Upper lobe of left lung (tissue), 6 donors: ENCODE results near the gene HAX1. TPM values are rescaled to one million over a fixed set of nuclear protein-coding genes. Genes with fewer than 3 reads are reported as not detected.

Experiments
- ATAC-seq, 2 donors: fragments of 200-7000 bp; cut with Tn5 transposase; one replicate each; pipeline ENCODE4 v1.9.1; 2022; ENCODE audit warnings: mild to moderate bottlenecking in 2 of 2, moderate library complexity in 2 of 2; ENCODE audit not compliant: low FRiP score in 2 of 2
- DNase-seq, 2 donors: peaks; one replicate each; pipeline ENCODE4 v3.0.0-alpha.2; 2019 to 2020
- H3K27ac ChIP-seq, 4 donors: fragments of 200-600 bp; sonication (generic); one replicate each; pipeline ENCODE4 v1.5.1; 2016 to 2019
- H3K27me3 ChIP-seq, 4 donors: fragments of 200-600 bp; sonication (generic); one replicate each; pipeline ENCODE4 v1.5.1; 2017 to 2019
- H3K36me3 ChIP-seq, 4 donors: fragments of 200-600 bp; sonication (generic); one replicate each; pipeline ENCODE4 v1.5.1; 2016 to 2019
- H3K4me1 ChIP-seq, 4 donors: fragments of 200-600 bp; sonication (generic); one replicate each; pipeline ENCODE4 v1.5.1; 2018 to 2019
- H3K4me3 ChIP-seq, 4 donors: fragments of 200-600 bp; sonication (generic); one replicate each; pipeline ENCODE4 v1.5.1; 2017 to 2019; ENCODE audit warnings: mild to moderate bottlenecking in 2 of 4, moderate library complexity in 1 of 4
- H3K9me3 ChIP-seq, 4 donors: fragments of 200-600 bp; sonication (generic); one replicate each; pipeline ENCODE4 v1.5.1; 2018 to 2019
- CTCF ChIP-seq, 6 experiments: fragments of 450-650 bp in 4 of 6; fragments of 200-600 bp in 2 of 6; sonication (generic) in 2 of 6; IDR thresholded peaks; one replicate each; pipeline ENCODE4 v1.5.1; 2016 to 2019; ENCODE audit warnings: antibody characterized with exemption in 6 of 6
- EP300 ChIP-seq, 4 donors: sonication (generic); formaldehyde crosslinking; IDR thresholded peaks; one replicate each; pipeline ENCODE4 v1.5.1; 2017; ENCODE audit warnings: antibody characterized with exemption in 4 of 4, control low read depth in 2 of 4
- POLR2A ChIP-seq, 4 donors: fragments of 450-650 bp; IDR thresholded peaks; one replicate each; pipeline ENCODE4 v1.5.1; 2016 to 2017; ENCODE audit warnings: antibody characterized with exemption in 4 of 4, mild to moderate bottlenecking in 2 of 4
- POLR2AphosphoS5 ChIP-seq, 2 donors: sonication (generic); formaldehyde crosslinking; IDR thresholded peaks; one replicate each; pipeline ENCODE4 v1.5.1; 2017; ENCODE audit warnings: antibody characterized with exemption in 2 of 2
- WGBS, 2 donors: methylation state at CpG; one replicate each; pipeline ENCODE4 v1.1.5; 2017 to 2018; 5-methylcytosine and 5-hydroxymethylcytosine counted together
- small RNA-seq, 4 donors: library from RNA; depleted of rRNA; stranded (forward); fragments of <200 nt; gene quantifications; one replicate each; pipeline ENCODE3, GENCODE V24; 2016
- total RNA-seq, 6 donors: library from RNA; depleted of rRNA in 4 of 6; stranded (reverse); fragments of >200 nt in 4 of 6; gene quantifications; one replicate each; pipeline versions ENCODE4 v1.1.0 to v1.2.1, GENCODE V29; 2016 to 2021
- donor health status: DM: no; HTN: no; CAD: no; lungs with moderate emphysema.
- donor health status: DM: no; HTN: yes; CAD: no; lungs with severe emphysema.

Gene HAX1
- total RNA-seq, 6 donors from 2014 or later = 48.6 to 98.8 (median 79.7) TPM

- Histone ChIP-seq H3K27ac (no peak overlapping the region), H3K4me3 (no peak overlapping the region), H3K27me3 (peaks cover 0 to 8% (median 2%) of the 10 kb centered on the region in 4 donors), H3K4me1 (peaks cover 28 to 43% (median 35%) of the 10 kb centered on the region in 4 donors), H3K9me3 (no peaks in the 10 kb centered on the region), H3K36me3 (no peaks in the 10 kb centered on the region)
- DNase-seq = no peak
- 87 to 92% methylated on average over 4 to 7 of the region's 7 CpGs for WGBS, 2 donors
- TF ChIP-seq POLR2A (IDR thresholded peaks at IDR 0.05) = no peak
- no peak for TF ChIP-seq CTCF (IDR thresholded peaks at IDR 0.05)
- TF ChIP-seq EP300 (IDR thresholded peaks at IDR 0.05) = no peak
- TF ChIP-seq POLR2AphosphoS5 (IDR thresholded peaks at IDR 0.05) = no peak
- no peak for ATAC-seq
Observed at GRCh38 chr1:154323493-154323892, 51.1 kb downstream of the HAX1 start.

GRCh38 chr1:154324241-154324640 is 51.8 kb downstream of the HAX1 start:
- DNase-seq (no peak), ATAC-seq (no peak)
- no peaks in the 10 kb centered on the region for H3K9me3 ChIP-seq
- 31 to 76% methylated on average over 2 of the region's 2 CpGs for WGBS, 2 donors
- H3K27me3 ChIP-seq = peaks cover 0 to 8% (median 2%) of the 10 kb centered on the region in 4 donors
- H3K27ac ChIP-seq = peak overlapping the region in 2 of 4 donors; percentile 19 to 96
- TF ChIP-seq POLR2A (IDR thresholded peaks at IDR 0.05) = no peak
- TF ChIP-seq CTCF (IDR thresholded peaks at IDR 0.05) = no peak
- no peak for TF ChIP-seq EP300 (IDR thresholded peaks at IDR 0.05)
- TF ChIP-seq POLR2AphosphoS5 (IDR thresholded peaks at IDR 0.05) = no peak
- H3K36me3 ChIP-seq = no peaks in the 10 kb centered on the region
- peaks cover 33 to 50% (median 41%) of the 10 kb centered on the region in 4 donors for H3K4me1 ChIP-seq
- H3K4me3 ChIP-seq = peak overlapping the region in 2 of 4 donors; percentile 76

- peak; percentile 68 to 84 for ATAC-seq
- 2% methylated on average over 38 to 39 of the region's 56 CpGs for WGBS, 2 donors
- Histone ChIP-seq H3K9me3 (no peaks in the 10 kb centered on the region), H3K36me3 (peaks cover 0 to 1% (median 0%) of the 10 kb centered on the region in 4 donors), H3K27ac (peak within 1 kb of the TSS; percentile 83 to 96 (median 94)), H3K4me1 (peaks cover 36 to 55% (median 45%) of the 10 kb centered on the region in 4 donors), H3K4me3 (peak within 1 kb of the TSS; percentile 70 to 92 (median 76)), H3K27me3 (peaks cover 0 to 8% (median 2%) of the 10 kb centered on the region in 4 donors)
- TF ChIP-seq CTCF (IDR thresholded peaks at IDR 0.05) = peak; percentile 87 to 94 (median 90)
- TF ChIP-seq EP300 (IDR thresholded peaks at IDR 0.05) = no peak
- no peak for TF ChIP-seq POLR2A (IDR thresholded peaks at IDR 0.05)
- TF ChIP-seq POLR2AphosphoS5 (IDR thresholded peaks at IDR 0.05) = peak in 1 of 2 donors; percentile 5
- peak; percentile 82 to 86 for DNase-seq
Observed at GRCh38 chr1:154324669-154325582, 52.5 kb downstream of the HAX1 start, which contains the start of gene ATP8B2. TSS of gene ATP8B2 (plus strand) at chr1:154325525. CDS start at chr1:154328142, 2,617 bp downstream.

Small RNA genes within 50 kb of the gene (small RNA-seq; reads per million reads assigned to genes)
- gene RF00273 (0 to 0.07 (median 0.03) reads per million in 4 donors), gene RNU6-121P (0 reads per million in 4 donors), gene RNU6-239P (0 reads per million in 4 donors), gene SNORA58B (0 reads per million in 4 donors)

Other genes with a start within 250 kb of the HAX1 start
- gene NUP210L, start 117.6 kb upstream of the HAX1 start, total RNA-seq = under 1 TPM in 4 of 6 donors, not detected in 2; 0.11 to 0.91 (median 0.30) TPM
- 100 to 1,000 TPM; 149 to 452 (median 344) TPM for gene TPM3, start 80.5 kb upstream of the HAX1 start, total RNA-seq
- 1 to 10 TPM in 2 of 6 donors, not detected in 4; 5.9 to 6.5 TPM for gene CFAP141, start 66.3 kb upstream of the HAX1 start, total RNA-seq
- gene UBAP2L, start 51.7 kb upstream of the HAX1 start, total RNA-seq = 100 to 1,000 TPM in 5 of 6 donors, 10 to 100 TPM in 1; 77.5 to 137 (median 119) TPM
- 1 to 10 TPM in 2 of 6 donors, under 1 TPM in 4; 0.15 to 2.1 (median 0.45) TPM for gene AQP10, start 48.5 kb downstream of the HAX1 start, total RNA-seq
- 10 to 100 TPM; 20.2 to 45.1 (median 37.4) TPM for gene ATP8B2, start 52.9 kb downstream of the HAX1 start, total RNA-seq
- gene IL6R, start 132.7 kb downstream of the HAX1 start, total RNA-seq = 100 to 1,000 TPM in 3 of 6 donors, 10 to 100 TPM in 3; 59.6 to 126 (median 97.5) TPM
- 10 to 100 TPM in 4 of 6 donors, 1 to 10 TPM in 2; 6.2 to 47.1 (median 12.6) TPM for gene TDRD10, start 229.6 kb downstream of the HAX1 start, total RNA-seq
- 10 to 100 TPM; 25.8 to 55.4 (median 29.5) TPM for gene SHE, start 229.8 kb downstream of the HAX1 start, total RNA-seq